ENCODE data around the gene HOXC6.

The HOXC6 gene

GRCh38 chr12:54016051-54016450 lies 12.2 kb upstream of the HOXC6 start:
- no peak for DNase-seq (ENCODE audit: low spot score)

DNA sequence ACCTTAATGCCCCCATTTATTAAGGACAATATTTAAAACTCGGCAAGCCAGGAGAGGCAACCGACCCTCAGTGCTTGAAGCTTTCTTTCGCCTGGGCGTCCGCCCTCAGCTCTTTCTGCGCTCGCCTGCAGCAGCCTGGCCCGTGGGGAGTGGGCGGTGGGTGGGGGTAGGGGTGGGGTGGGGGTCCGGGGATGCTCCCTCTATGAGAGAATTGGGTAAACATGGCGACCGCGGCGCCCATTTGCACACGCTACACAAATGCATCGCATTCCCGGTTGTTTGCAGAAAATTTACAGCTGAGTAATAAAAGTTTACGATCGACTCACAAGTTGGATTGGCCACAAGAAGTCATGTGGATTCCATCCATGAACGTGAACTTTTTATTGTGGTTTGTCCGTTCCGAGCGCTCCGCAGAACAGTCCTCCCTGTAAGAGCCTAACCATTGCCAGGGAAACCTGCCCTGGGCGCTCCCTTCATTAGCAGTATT lies 11.7 kb upstream of the HOXC6 start:
- DNase-seq (ENCODE audit: low spot score) = no peak

DNA sequence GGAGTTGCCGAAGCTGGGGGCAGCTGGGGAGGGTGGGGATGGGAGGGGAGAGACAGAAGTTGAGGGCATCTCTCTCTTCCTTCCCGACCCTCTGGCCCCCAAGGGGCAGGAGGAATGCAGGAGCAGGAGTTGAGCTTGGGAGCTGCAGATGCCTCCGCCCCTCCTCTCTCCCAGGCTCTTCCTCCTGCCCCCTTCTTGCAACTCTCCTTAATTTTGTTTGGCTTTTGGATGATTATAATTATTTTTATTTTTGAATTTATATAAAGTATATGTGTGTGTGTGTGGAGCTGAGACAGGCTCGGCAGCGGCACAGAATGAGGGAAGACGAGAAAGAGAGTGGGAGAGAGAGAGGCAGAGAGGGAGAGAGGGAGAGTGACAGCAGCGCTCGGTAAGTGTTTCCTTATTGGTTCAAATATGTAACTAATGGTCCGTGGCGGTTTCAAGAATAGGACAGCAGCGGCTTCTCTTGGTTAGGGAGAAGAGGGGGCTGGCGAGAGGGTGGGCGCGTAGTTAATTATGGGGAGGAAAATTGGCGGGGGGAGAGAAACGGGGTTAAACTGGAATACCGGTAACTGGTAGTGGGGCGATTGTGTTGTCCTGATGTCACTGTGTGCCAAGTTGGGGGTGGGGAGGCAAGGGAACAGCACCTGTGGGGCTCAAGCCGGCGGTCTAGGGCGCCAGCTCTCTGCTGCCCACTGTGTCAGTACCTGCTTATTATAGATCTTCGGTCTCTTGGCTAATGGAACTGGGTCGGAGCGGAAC lies 11.0 kb upstream of the HOXC6 start:
- no peak for DNase-seq (ENCODE audit: low spot score)

- peak; percentile 42 for DNase-seq (ENCODE audit: low spot score)
Observed at GRCh38 chr12:54017878-54018467, 10.3 kb upstream of the HOXC6 start.

DNA sequence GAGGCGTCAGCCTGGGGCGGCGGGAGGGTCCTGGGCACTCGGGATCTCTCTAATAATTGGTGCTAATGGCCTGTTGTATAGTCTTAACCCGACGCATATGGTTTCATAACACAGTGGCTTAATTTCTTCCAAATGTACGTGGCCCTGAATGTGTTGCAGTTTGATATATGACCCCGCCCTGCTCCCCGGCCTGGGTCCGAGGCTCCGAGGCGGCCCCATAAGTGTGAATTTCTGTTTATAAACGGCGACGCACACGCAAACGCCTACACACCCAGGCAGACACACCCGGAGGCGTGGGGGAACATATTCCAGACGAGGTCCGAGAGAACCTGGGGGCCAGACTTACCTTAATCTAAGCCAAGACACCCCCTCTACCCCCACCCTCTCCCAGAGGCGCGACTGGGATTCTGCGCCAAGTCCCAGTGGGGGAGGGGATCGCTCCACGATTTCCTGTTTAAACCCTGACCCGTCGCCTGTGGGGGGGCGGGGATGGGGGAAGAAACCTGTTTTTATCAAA lies 9.7 kb upstream of the HOXC6 start:
- no peak for DNase-seq (ENCODE audit: low spot score)

GRCh38 chr12:54019091-54019811 lies 9.0 kb upstream of the HOXC6 start:
- DNase-seq (ENCODE audit: low spot score) = no peak

DNA sequence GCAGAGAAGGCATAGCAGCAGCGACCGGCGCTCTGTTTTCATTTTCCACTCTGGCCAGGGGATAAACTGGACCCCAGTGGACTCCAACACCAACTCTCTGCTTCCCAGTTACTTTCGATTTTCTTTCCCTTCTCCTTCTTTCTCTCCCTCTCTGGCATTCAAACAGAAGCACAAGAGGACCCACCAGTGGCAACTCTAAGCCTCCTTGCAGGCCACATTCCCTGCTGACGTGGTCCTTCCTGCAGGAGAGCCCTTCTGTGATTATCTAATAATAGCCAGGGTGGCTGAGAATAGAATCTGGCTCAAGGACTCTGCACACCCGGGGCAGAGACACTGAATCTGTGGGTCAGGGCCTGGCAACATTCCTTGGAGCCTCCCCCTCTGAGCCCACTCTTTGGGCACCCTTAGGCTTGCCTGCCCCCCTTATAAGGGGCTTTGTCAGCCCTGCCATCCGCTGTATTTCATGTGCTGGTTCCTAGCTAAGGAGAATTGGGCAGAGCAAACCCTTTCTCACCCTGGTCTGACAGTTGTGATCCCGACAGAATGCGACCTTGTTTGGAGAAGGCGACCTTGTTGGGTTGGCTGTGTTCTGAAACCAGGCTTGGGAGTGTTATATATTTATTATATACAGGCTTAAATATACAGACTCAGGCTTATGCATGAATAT lies 8.2 kb upstream of the HOXC6 start:
- DNase-seq (ENCODE audit: low spot score) = no peak

- DNase-seq (ENCODE audit: low spot score) = no peak
Observed at GRCh38 chr12:54020591-54021405, 7.4 kb upstream of the HOXC6 start.

DNA sequence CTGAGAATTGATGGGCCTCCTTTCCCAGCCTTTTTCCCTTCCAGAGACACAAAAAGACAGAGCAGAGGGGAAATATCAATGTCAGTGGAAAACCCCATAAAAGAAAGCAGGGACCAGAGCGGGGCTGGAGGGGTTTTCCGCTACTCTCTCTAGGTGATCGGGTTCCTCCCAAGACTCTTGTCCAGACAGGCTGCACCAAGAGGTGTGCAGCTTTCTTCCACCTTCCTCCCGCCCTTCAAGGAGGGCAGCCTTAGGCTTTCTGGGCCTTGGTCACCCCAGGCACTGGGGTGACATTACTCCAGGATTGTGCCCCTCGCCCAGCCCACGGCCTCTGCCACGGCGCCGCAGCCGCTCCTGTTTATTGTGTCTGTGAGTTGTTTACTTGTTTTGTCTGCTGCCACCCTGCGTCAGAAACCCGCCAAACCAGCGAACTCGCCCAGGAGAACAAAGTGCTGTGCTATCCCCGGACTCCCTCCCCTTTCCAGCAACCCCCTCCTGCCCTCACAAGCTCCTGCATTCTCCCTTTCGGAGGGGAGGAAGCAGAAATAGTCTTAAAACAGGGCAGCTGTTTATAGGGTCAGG lies 6.7 kb upstream of the HOXC6 start:
- DNase-seq (ENCODE audit: low spot score) = no peak

GRCh38 chr12:54022960-54023884 lies 5.0 kb upstream of the HOXC6 start:
- DNase-seq (ENCODE audit: low spot score) = no peak

DNA sequence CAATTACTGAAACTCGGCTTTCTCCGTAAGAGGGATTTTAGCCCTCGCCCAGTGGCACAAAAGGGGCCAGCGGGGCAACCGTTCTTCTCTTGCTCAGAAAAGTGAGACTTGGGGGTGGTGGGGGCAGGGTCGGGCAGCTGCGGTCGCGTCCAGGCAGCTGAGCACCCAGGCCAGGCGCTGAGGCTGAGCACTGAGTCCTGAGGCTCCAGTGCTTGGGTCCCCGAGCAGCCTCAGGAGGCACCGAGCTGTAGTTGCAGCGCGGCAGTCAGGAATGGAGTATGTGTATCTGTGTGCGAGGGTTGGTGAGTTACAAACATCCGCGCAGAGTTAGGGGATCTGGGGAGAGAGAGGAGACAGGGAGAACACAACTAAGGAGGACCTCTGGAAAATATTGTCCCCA lies 4.1 kb upstream of the HOXC6 start:
- no peak for DNase-seq (ENCODE audit: low spot score)

DNA sequence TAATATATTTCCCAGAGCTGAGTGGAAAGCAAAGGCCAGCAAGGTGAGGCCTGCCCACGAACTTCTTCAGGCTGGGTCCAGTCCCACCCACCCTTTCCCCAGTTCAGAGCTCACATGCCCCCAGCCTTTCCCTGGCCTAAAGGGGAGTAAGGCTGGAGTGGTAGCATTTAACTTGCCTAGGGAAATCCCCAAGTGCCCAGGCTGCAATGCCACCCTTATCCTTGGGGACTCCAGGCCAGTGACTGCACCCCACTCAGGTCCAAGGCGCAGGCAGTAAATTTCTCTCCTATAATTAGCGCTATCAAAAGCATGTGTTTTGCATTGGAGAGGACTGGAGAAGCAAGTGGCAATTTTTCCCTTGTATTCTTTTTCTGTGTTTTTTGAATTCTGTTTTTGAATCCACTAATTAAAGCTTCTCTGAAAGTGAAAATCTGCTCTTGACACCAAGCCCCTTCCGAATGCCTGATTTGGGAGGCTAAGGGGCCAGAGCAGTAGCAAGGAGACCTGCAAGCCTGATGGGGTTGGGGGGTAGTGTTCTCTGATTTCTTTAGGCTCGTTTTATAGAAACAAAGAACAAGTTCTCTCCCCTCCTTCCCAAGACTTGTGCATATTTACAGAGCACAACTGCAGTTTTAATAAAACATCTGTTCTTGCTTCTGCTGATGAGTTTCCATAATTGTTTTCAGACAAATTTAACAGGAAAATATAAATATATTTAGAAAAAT lies 3.5 kb upstream of the HOXC6 start:
- DNase-seq (ENCODE audit: low spot score) = no peak

DNA sequence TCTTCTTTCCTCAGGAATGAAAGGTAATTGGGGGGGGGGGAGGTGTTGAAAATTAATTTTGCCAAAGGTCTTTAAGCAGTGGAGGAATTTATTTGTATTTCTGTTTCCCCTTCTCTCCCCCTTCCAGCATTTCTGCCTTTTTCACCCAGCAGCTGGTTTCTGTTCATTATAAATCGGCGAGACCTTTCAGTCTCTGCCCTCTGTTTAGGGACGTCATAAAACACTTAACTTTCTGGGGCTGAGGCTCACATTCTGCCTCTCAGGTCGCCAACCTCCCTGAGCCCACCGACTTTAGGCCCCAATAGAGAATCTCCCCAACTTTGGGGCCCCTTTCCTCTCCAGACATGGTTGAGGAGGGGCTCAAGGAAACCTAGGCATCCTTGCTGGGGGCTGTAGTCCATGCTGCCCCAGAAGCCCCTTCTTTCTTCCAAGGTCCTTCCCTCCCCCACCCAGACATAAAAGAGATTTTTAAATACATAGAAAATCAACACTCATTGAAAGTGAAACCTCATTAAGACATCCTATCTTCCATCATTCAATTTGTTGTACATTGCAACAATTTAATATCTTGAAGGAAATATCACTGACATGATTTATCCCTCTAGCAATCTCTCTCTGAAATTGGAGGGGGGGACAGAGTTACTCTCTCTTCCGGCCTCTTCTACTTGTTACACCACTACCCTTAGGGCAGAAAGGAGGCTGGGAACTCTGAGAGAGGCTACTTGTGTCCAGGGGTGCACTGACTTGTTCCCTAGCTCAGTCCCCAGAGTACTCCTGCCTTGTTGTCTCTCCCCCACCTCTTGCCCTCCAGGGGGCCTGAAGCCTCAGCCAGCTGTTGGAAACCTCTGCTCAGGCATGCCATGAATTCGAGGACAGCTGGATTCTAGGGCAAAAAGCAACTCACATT lies 2.5 kb upstream of the HOXC6 start:
- no peak for DNase-seq (ENCODE audit: low spot score)

DNA sequence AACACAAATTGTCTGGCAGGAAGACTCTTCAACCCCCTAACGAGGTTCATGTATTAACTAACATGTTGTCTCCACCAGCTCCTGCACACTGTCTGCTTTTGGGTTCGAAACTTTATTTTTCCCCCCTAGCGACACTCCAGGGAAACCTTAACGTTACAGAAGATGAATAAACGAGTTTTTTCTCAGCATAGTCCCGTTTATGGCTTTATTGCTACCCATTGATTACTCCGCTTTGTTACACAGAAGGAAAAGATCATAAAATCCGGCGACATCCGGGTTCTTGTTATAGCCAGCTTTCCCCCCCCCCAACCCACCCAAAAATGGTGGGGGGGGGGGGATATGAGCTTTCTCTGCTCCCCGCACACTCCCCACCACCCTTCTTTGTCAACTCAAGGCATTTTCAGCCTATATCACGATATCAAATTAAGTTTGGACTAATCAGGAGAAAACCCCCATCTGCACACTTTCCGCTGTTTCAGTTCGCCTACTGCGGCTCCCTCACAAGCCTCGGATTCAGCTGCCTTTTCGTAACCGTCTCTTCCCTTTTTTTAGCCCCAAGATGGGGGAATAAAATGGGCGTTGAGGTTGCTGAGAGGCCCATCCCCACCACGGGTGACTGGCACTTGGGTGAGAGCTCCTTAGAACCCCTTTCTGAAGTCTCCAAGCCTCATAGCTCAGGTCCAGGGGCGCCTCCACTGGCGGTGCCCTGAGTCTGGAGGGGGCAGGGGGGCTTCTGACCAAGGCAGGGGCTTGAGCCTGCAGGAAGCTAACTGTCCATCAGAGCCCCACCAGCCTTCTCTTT lies 1.4 kb upstream of the HOXC6 start:
- no peak for DNase-seq (ENCODE audit: low spot score)

DNA sequence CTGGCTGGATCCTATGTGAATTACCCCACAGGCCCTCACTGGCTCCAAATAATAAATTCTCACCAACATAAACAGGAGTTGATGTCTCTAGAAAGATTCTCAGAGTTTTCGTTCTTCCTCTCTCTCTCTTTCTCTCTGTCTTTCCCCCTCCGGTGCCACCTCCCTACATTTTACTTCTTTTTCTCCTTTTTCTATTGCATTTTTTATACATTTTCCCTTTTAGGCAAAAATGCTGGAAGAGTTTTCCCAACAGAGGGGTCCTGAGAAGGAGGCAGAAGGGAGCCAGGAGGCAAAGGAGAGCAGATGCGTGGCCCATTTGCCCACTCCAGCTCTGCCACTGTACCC lies 826 bp upstream of the HOXC6 start:
- no peak for DNase-seq (ENCODE audit: low spot score)

DNA sequence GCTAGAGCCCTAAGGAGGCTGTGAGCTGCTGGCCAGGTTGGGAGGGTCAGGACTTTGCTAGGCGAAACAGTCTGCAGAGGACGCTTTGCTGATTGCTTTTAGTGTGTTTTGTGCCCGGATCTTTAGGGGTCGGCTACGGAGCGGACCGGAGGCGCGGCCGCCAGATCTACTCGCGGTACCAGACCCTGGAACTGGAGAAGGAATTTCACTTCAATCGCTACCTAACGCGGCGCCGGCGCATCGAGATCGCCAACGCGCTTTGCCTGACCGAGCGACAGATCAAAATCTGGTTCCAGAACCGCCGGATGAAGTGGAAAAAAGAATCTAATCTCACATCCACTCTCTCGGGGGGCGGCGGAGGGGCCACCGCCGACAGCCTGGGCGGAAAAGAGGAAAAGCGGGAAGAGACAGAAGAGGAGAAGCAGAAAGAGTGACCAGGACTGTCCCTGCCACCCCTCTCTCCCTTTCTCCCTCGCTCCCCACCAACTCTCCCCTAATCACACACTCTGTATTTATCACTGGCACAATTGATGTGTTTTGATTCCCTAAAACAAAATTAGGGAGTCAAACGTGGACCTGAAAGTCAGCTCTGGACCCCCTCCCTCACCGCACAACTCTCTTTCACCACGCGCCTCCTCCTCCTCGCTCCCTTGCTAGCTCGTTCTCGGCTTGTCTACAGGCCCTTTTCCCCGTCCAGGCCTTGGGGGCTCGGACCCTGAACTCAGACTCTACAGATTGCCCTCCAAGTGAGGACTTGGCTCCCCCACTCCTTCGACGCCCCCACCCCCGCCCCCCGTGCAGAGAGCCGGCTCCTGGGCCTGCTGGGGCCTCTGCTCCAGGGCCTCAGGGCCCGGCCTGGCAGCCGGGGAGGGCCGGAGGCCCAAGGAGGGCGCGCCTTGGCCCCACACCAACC lies 1.5 kb downstream of the HOXC6 start:
- DNase-seq (ENCODE audit: low spot score) = no peak

GRCh38 chr12:54030442-54030801 lies 2.2 kb downstream of the HOXC6 start:
- DNase-seq (ENCODE audit: low spot score) = no peak

Measured in pons (tissue), 1 donor.